PC-3 (cell line): Measurements from ENCODE around the gene APOD. TPM values are rescaled to one million over a fixed set of nuclear protein-coding genes. Genes with fewer than 3 reads are reported as not detected.

Source experiments
- ATAC-seq: fragments of 200-7000 bp; cut with Tn5 transposase; 2 replicates; pipeline ENCODE4 v1.9.1; 2020; ENCODE audit warnings: mild to moderate bottlenecking, moderate library complexity
- BruUV-seq: library from RNA; stranded (reverse); fragments of 400-500 nt; replicated peaks from 2 replicates; lab custom pipeline; 2021; lab: Mats Ljungman, UMichigan
- CTCF ChIA-PET: fragments of 300-600 bp; sonication (Branson Sonifier 250); formaldehyde crosslinking; loops from one replicate; lab custom pipeline; 2022; ENCODE audit warnings: antibody characterized with exemption; lab: Charles Lee
- POLR2A ChIA-PET: fragments of 300-600 bp; sonication (Branson Sonifier 250); formaldehyde crosslinking; loops from one replicate; lab custom pipeline; 2022; ENCODE audit warnings: antibody characterized with exemption; ENCODE audit not compliant: unreplicated experiment; lab: Charles Lee
- DNase-seq: peaks from one replicate; pipeline ENCODE4 v3.0.0-alpha.2; 2015
- H2AFZ ChIP-seq: fragments of 300-600 bp; sonication (generic); 2 replicates; pipeline ENCODE4 v1.6.0; 2016; ENCODE audit warnings: antibody characterized with exemption, low read length
- H3F3A ChIP-seq: fragments of 300-600 bp; sonication (generic); one replicate; pipeline ENCODE4 v1.6.0; 2017; ENCODE audit warnings: antibody characterized with exemption, low read length, control low read depth, mild to moderate bottlenecking; ENCODE audit not compliant: unreplicated experiment
- H3K27ac ChIP-seq: fragments of 300-600 bp; sonication (generic); 2 replicates; pipeline ENCODE4 v1.5.1; 2016; ENCODE audit warnings: mild to moderate bottlenecking, low read length
- H3K27me3 ChIP-seq: fragments of 300-600 bp; sonication (generic); 2 replicates; pipeline ENCODE4 v1.6.1; 2016; ENCODE audit warnings: low read length, mixed read lengths
- H3K36me3 ChIP-seq: fragments of 300-600 bp; sonication (generic); 2 replicates; pipeline ENCODE4 v1.6.1; 2016; ENCODE audit warnings: low read depth, mixed run types, low read length, mixed read lengths
- H3K4me1 ChIP-seq: fragments of 300-600 bp; sonication (generic); 2 replicates; pipeline ENCODE4 v1.5.1; 2016; ENCODE audit warnings: low read length; ENCODE audit not compliant: insufficient read depth
- H3K4me2 ChIP-seq: fragments of 300-600 bp; sonication (generic); 2 replicates; pipeline ENCODE4 v1.6.0; 2016; ENCODE audit warnings: low read length
- H3K4me3 ChIP-seq: fragments of 300-600 bp; sonication (generic); 2 replicates; pipeline ENCODE4 v1.5.1; 2016; ENCODE audit warnings: mild to moderate bottlenecking, low read length, mixed read lengths
- H3K79me2 ChIP-seq: fragments of 300-600 bp; sonication (generic); 2 replicates; pipeline ENCODE4 v1.6.1; 2017; ENCODE audit warnings: low read length, mixed read lengths
- H3K9ac ChIP-seq: fragments of 300-600 bp; sonication (generic); 2 replicates; pipeline ENCODE4 v1.6.0; 2016; ENCODE audit warnings: mild to moderate bottlenecking, low read length
- H3K9me2 ChIP-seq: fragments of 300-600 bp; sonication (generic); replicated peaks from 2 replicates; pipeline ENCODE4 v1.6.1; 2016; ENCODE audit warnings: mixed run types, low read length, mixed read lengths
- H3K9me3 ChIP-seq: fragments of 300-600 bp; sonication (generic); 2 replicates; pipeline ENCODE4 v1.6.1; 2016; ENCODE audit warnings: low read length, mixed read lengths
- H4K20me1 ChIP-seq: fragments of 300-600 bp; sonication (generic); 2 replicates; pipeline ENCODE4 v1.6.1; 2016; ENCODE audit warnings: low read length, mixed read lengths
- EZH2 ChIP-seq: fragments of 300-600 bp; sonication (generic); IDR thresholded peaks from one replicate; pipeline ENCODE4 v1.6.1; 2017; ENCODE audit warnings: antibody characterized with exemption, mild to moderate bottlenecking, low read length; ENCODE audit not compliant: unreplicated experiment
- EZH2phosphoT487 ChIP-seq: fragments of 300-600 bp; sonication (generic); IDR thresholded peaks from 2 replicates; pipeline ENCODE4 v1.6.1; 2018; ENCODE audit warnings: mild to moderate bottlenecking, antibody characterized with exemption, low read length, borderline replicate concordance
- intact Hi-C: fragments of 100-400 bp; cut with micrococcal nuclease; formaldehyde crosslinking; loops from 2 replicates; pipeline ENCODE4 v1.9.0; 2023
- total RNA-seq: library from RNA; depleted of rRNA; stranded (reverse); fragments of >200 nt; gene quantifications from 2 replicates; pipeline ENCODE4 v1.2.3, GENCODE V29; 2014
- TF ChIP-seq, protein P1 (sequence below): fragments of 300-600 bp; sonication (generic); conservative IDR thresholded peaks from 2 replicates; pipeline ENCODE4 v1.5.1; 2017; ENCODE audit warnings: antibody characterized with exemption, low read depth, mild to moderate bottlenecking, low read length

Gene APOD
- total RNA-seq, 1 experiment from 2014 or later: not detected

- Histone ChIP-seq H4K20me1 (no peaks in the 10 kb centered on the region), H3F3A (no peaks in the 10 kb centered on the region), H3K36me3 (peaks cover 6% of the 10 kb centered on the region; the same call in 1 of the 2 replicates), H3K79me2 (peaks cover 6% of the 10 kb centered on the region), H3K4me1 (peaks cover 23% of the 10 kb centered on the region), H3K27me3 (no peaks in the 10 kb centered on the region), H3K9ac (no peak overlapping the region), H2AFZ (no peak overlapping the region), H3K9me2 (no peaks in the 10 kb centered on the region), H3K4me2 (no peak overlapping the region), H3K9me3 (no peaks in the 10 kb centered on the region), H3K4me3 (no peak overlapping the region), H3K27ac (no peak overlapping the region)
- DNase-seq: no peak
- ChIA-PET CTCF (no interaction called here), POLR2A (no interaction called here)
- intact Hi-C loops: loop anchor here (10.0 kb wide), 1 partner anchor 842 kb away; the partner anchor contains the start of gene FAM43A
- BruUV-seq: no TSS peak
- TF ChIP-seq, protein P1, sequence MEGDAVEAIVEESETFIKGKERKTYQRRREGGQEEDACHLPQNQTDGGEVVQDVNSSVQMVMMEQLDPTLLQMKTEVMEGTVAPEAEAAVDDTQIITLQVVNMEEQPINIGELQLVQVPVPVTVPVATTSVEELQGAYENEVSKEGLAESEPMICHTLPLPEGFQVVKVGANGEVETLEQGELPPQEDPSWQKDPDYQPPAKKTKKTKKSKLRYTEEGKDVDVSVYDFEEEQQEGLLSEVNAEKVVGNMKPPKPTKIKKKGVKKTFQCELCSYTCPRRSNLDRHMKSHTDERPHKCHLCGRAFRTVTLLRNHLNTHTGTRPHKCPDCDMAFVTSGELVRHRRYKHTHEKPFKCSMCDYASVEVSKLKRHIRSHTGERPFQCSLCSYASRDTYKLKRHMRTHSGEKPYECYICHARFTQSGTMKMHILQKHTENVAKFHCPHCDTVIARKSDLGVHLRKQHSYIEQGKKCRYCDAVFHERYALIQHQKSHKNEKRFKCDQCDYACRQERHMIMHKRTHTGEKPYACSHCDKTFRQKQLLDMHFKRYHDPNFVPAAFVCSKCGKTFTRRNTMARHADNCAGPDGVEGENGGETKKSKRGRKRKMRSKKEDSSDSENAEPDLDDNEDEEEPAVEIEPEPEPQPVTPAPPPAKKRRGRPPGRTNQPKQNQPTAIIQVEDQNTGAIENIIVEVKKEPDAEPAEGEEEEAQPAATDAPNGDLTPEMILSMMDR: no peak
- TF ChIP-seq EZH2phosphoT487: no peak
- no peak for TF ChIP-seq EZH2
- ATAC-seq: no peak
Observed at GRCh38 chr3:195526492-195526891, 57.2 kb downstream of the APOD start.

DNA sequence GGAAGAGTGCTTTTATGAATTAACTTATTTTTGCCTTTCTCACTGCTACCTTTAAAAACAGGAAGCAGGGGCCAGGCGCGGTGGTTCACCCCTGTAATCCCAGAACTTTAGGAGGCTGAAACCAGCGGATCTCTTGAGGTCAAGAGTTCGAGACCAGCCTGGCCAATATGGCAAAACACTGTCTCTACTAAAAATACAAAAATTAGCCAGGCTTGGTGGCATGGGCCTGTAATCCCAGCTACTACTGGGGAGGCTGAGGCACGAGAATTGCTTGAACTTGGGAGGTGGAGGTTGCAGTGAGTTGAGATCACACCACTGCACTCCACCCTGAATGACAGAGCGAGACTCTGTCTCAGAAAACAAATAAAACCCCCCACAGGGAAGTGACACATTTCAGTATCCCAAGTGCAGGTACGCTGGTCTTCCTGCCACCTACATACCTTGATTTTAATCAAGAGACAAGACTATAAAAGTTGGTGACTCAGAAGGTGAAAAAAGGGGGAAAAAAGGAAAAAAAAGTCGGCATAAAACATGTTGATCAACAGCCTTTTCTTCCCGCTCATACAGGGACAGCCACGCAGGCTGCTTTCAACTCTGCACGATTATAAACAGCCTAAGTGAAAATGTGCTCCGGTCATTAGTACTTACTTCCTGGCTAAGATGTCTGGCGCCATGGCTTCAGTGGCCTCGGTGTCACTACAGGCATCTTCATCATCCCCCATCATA lies 59.4 kb downstream of the APOD start:
- Histone ChIP-seq H3K79me2 (no peaks in the 10 kb centered on the region), H3F3A (no peaks in the 10 kb centered on the region), H3K27me3 (no peaks in the 10 kb centered on the region), H3K36me3 (peaks cover 6% of the 10 kb centered on the region; the same call in 1 of the 2 replicates), H3K4me3 (0 out of 2 replicates have a peak overlapping the region, but pooled peaks have one; percentile 1), H4K20me1 (no peaks in the 10 kb centered on the region), H3K9ac (peak overlapping the region; percentile 56), H3K4me1 (peaks cover 23% of the 10 kb centered on the region), H3K9me2 (no peaks in the 10 kb centered on the region), H3K27ac (peak overlapping the region; percentile 77), H3K9me3 (no peaks in the 10 kb centered on the region), H2AFZ (no peak overlapping the region), H3K4me2 (peak overlapping the region; percentile 64)
- TSS peak; percentile 6 for BruUV-seq
- ChIA-PET POLR2A (no interaction called here), CTCF (interaction anchor here (1.1 kb wide), 1 partner anchor 253 kb away, joined by 5 read pairs; the partner anchor contains the start of gene XXYLT1)
- peak; percentile 86 for DNase-seq
- no peak for TF ChIP-seq EZH2
- TF ChIP-seq, protein P1: no peak
- no peak for TF ChIP-seq EZH2phosphoT487
- ATAC-seq: peak; percentile 97
- intact Hi-C loops: loop anchor here (10.0 kb wide), 1 partner anchor 840 kb away; the partner anchor contains the start of gene FAM43A
